Measurements from ENCODE around the gene METTL3.

The METTL3 gene

DNA sequence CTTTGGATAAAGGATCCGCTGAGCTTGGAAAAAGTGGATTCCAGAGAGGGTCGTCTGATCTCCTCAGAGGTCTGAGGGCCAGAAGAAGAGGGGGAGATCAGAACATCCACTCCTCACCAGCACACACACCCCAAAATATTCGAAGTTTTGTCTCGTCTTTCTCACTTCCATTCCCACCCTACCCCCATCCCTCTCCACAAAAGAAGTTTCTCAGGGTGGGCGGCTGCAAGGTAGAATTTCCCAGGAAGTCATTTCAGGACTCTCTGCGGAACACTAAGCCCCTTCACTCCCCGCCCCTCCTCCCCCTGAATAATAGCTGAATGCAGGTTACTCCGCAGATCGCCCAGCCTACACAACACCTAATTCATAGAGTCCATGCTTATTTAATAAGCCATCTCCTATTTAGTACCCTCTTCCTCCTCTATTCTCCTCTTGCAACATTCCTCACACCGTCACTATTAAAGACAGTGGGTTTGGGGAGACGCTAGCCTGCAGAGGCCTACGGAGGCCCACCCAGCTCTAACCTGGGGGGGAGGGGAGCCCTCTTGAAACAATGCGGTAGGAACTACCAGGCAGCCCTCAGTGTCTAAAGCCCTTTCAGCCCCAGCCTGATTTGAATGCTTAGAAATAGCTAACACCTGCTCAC, 15.7 kb upstream of the METTL3 start:
- DNase-seq: no peak

DNA sequence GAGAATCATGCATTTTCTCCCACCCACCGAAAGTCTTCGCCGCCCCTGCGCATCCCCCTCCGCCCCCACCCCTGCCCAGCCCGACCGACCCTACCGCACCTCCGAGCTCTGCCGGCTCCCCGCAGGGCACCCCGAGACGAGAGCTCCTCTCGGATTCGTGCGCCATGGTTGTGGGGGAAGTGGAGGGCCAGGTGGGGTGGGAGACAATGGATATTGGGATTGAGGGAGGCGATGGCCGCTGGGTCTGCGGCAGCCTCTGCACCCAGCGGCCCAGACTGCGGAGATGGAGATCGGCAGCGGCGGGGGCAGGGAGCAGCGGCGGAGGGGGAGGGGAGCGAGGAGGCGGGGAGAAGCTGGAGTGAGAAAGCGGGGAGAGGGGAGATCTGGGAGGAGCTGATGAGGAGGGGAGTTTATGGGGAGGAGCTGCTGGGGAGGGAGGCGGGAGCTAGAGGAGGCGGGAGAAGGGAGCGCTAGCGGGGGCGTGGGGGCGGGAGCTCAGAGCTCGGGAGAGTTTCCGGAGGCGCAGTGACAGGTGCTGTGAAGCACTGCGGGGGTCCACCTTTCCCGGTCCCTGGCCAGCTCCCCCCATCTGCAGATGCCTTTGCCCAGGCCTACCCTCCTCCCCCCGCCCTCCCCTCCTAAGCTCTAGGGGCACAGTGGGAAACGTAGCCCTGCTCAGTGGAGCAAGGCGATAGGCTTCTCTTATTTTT, 15.0 kb upstream of the METTL3 start, which contains the start of gene SALL2:
TSS of gene SALL2 (minus strand) at position 385 of the 710 bp plus-strand sequence. CDS start at position 166, 219 bp downstream.
- peak; percentile 56 for DNase-seq

DNA sequence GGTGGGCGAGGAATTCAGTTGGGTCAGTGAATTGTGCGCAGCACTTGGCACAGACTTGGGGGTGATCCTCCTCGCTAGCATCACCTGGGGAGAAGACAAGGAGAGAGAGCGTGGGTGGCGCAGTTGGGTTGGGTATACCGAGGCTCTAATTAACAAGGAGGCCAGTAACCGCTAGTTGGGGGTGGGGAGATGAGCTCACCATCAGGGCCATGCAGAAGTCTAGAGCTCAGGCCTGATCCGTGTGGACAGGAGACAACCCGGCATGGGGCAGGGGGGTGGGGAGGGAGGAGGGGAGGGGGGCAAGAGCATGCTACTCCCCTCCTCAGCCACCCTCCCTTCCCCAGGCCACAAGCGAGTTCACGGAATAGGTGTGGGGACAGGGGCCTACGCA, 14.4 kb upstream of the METTL3 start:
- DNase-seq: no peak

DNA sequence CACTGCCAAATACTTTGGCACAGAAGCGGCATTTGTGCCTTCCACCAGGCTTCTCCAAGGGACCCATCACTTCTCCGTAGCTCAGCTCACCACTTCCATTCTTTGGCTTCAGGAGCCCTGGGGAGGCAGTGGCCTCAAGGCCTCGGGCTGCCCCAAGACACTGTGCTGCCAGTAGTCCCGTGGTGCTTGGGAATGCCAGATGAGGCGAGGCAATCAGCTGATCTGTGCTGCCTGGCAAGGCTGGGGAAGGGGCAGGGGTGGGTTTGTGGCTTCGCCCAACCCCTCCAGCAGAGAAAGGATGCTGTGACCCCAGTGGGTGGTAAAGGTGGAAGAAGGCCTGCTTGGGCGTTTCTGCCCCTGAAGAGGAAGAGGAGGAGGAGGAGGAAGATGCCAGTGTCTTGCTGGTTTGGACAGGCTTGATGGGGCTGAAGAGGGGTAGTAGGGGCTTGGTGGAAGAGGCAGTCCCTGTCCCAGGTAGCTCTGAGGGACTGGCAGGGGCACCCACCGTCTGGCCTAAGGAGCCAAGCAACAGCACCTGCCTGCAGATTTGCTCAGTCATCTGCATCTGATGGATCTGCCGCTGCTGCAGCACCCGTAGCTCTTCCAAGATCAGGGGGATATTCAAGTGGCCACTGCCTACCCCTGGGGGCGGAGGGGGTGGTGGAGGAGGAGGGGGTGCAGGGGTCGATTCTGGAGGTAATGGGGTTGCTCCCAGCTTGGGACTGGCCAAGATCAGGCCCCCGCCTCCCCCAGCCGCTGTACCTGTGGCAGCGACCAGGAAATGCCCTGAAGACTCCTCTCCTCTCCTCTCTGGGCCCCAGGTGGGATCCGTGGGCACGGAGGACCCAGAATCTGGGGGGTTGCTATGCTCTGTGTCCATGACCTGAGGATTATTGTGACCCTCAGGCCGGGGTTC, 13.7 kb upstream of the METTL3 start:
- no peak for DNase-seq

DNA sequence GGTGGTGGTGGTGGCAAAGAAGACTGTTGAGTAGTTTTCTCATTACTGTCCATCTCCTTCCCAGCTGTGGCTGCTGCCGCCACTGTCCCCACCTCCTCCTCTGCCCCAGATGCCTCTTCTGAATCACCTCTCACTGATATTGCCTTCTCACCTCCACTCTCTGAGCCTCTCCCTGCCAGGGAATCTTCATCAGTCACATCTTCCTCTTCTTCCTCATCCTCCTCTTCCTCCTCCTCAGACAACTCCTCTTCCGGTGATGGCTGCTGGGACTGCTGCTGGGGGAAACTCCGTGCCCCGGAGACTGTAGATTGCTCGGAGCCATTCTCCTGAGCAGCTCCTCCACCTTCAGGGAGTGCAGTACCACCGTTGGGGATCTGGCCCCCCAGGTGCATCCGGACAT, 12.1 kb upstream of the METTL3 start:
- DNase-seq: no peak

DNA sequence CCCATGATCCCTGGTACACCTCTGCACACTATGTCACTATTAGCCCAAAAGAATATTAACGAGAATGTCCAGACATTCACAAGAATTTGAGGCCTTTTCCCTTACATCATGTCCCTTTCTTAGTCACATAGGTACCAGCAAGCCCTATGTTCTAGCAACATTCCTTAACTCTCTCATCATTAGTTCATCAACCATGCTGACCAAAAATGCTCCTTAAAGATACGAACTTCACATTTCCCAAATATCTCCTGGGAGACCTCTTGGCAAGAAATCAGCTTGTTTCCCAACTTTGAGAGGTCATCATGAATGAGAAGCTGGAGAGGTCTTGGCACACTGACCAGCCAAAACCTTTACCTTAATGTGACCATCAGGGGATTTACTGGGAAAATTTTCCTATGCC, 10.4 kb upstream of the METTL3 start:
- DNase-seq: no peak

DNA sequence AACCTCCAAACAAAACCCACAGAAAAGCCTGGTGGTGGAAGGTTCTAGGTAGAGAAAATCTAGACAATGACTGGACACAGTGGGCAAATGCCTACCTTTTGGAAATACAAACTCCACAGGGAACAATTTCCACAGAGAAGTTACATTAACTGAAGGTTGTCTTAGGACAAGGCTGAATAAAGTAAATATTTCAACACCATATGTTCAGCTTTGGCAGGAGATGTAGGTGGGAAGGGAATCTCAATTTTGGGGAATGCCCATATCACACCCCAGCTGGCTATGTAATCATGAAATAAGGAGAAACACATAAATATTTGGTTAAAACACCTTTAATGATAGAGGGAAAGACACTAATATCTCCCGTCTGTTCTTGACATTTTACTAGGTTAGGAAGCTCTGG, 9.6 kb upstream of the METTL3 start:
- no peak for DNase-seq

DNA sequence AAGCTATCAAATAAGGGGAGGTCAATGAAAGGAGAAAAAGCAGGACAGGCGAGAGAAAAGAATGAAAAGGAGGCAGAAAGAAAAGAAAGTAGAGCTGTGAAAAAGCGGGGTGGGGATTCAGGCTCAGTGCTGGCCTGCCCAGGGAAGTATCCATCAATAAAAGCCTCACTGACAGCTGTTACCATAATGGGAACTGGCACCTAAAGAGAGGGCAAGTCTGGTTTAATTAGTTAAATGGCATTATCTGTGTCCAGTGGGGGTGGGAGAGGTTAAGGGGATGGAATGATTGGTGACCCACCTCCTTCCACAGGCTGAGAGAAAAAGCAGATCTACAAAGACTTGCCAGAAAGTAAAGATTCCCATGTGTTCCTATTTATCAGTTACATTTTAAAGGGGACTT, 7.6 kb upstream of the METTL3 start:
- DNase-seq: no peak

DNA sequence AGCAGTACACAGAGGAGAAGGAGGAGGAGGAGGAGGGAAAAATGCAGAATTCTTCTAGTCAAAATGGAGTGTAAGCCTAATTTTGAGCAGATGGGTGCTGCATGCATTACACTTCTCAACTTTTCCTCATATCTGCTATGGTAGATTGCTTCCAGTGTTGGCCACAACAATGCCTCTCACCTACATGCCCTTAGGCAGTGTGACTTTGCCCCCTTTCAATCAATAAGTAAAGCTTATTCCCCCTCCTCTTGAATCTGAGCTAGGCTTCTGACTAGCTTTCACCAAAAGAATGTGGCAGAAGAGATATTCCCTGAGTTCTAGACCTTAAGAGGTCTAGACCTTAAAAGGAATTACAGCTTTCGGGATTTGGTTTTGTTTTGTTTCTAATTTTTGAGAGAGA, 3.2 kb upstream of the METTL3 start:
- no peak for DNase-seq

DNA sequence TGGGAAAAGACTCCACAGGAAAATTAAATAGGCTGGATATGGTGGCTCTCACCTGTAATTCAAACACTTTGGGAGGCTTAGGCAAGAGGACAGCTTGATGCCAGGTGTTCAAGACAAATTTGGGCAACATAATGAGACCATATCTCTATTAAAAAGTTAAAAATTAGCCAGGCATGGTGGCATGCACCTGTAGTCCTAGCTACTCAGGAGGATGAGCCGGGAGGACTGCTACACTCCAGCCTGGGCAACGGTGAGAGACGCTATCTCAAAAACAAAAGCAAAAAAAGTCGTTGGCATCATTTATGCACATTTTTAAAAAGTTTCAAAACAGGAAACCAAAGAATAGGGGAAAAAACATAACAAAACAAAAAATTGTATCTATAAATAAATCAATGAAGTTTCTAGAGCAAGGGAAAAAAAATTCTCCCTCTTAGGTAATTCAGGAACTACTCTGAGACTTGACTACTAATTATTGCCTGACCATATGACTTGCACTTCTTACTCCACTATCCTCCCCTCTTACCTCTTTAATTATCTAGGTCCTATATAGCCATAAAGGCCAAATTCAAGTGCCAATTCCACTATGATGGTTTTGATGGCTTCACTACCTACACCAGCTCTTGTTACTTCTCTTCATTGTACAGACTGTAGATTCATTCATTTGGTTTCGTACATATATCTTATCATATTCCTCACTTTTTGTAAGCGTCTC, 1.6 kb downstream of the METTL3 start:
- no peak for DNase-seq

DNA sequence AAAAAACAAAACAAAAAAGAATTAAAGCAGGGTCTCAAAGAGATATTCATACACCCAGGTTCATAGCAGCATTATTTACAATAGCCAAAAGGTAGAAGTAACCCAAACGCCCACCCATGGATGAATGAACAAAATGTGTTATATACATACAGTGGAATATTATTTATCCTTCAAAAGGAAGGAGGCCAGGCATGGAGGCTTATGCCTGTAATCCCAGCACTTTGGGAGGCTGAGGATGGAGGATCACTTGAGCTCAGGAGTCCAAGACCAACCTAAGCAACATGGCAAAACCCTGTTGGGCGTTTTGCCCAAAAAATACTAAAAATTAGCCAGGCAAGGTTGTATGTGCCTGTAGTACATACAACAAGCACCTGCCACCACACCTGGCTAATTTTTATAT, 4.6 kb downstream of the METTL3 start:
- no peak for DNase-seq

DNA sequence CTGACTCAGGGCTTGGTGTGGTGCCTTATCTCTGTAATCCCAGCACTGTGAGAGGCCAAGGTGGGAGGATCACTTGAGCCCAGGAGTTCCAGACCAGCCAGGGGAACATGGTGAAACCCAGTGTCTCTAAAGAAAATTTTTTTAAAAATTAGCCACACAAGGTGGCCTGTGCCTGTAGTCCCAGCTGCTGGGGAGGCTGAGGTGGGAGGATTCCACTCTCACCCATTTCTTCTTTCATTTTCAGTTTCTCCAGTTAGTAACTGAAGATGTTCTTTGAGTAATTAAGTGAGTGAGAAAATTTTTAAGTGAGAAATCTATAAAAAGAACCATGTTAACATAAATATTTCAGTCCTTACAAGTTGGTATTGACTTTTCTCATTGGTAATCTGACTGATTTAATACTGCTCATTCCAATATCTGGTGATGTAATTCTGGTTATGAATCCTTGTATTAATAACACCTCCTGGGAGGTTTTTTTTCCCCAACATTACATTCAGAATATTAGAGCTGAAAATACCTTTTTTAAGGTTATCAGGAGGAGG, 6.1 kb downstream of the METTL3 start:
- no peak for DNase-seq

DNA sequence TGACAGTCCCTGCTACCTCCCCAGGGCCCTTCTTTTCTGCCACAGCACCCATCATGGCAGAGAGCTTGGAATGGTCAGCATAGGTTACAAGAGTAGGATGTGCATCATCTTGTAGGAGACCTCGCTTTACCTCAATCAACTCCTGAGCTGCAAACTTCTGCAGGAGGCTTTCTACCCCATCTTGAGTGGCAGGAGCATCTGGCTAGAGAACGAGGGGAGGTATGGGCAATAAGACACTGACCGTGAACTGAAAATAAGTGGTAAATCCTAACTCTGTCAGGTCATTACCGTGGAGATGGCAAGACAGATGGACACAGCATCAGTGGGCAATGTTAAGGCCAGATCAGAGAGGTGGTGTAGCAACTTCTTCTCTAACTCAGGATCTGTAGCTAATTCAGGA, 7.8 kb downstream of the METTL3 start:
- no peak for DNase-seq

DNA sequence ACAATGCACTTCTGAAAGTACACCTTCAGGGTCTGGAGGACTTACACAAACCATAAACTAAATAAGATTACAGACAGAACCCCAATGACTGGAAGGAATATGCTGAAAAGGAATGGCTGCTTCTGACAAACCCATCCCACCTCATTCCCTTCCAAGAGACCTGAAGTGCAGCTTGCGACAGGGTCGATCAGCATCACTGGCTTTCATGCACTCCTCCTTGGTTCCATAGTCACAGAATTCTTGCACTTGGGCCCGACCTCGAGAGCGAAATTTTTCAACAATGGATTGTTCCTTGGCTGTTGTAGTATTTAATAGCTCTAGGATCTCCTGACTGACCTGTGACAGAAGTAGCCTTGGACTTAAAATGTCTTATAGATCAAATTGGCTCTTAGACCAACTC, 9.6 kb downstream of the METTL3 start:
- DNase-seq: no peak

DNA sequence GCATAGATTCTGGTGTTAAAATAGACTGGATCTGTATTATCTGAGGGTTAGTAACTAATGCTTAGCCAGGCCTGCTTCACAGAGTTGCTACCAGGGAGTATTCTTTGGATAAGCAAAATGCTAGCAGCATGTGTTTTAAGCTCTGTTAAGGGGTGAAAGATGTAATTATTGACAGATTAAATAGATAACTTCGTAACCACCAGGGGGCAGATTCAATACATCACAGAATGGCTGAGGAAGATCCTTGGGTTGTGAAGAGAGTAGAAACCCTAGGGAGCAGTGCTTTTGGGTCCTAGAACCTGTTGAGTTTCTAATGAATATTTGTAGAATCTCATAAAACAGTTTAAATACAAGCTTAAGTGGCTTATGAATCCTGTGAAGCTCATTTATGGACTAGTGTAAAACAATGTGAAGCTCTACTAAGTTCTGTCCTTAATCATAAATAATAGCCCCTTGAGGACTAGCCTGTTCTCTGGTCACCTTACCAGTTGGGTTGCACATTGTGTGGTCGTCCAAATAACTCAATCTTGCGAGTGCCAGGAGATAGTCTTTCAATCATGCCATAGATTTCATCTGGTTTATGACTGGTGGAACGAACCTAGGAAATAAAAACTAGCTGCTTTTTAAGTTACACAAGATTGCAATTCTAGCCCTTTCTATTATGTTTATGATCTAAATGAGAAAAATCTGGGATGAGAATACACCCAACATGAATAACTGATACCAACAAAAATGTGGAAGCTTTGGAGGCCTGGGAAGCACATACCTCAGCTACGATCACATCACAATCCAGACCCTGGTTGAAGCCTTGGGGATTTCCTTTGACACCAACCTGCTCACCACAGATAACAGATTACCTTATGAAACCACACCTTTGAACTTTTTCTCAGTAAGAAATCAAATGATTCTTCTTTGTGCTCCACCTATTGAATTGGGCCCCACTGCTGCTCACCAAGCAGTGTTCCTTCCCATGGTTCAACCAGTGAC, 12.3 kb downstream of the METTL3 start:
- no peak for DNase-seq

DNA sequence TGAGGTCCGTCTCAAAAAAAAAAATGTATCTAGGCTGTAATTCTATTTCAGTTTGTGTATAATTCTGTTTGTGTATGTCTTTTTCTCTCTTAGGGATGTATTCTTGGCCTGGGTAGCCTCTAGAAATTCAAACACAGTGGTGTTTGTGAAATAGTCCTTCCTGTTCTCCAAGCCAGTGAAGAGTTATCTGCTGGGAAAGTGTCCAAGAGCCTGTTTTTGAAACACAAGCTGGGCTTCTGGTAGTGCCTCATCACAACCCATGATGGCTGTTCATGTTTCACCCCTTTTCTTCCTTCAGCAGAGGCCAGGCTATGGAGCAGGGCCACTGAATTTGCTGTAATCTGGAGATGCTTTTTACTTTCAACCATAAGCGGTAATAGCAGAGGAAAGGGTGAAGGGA, 14.7 kb downstream of the METTL3 start:
- no peak for DNase-seq

DNA sequence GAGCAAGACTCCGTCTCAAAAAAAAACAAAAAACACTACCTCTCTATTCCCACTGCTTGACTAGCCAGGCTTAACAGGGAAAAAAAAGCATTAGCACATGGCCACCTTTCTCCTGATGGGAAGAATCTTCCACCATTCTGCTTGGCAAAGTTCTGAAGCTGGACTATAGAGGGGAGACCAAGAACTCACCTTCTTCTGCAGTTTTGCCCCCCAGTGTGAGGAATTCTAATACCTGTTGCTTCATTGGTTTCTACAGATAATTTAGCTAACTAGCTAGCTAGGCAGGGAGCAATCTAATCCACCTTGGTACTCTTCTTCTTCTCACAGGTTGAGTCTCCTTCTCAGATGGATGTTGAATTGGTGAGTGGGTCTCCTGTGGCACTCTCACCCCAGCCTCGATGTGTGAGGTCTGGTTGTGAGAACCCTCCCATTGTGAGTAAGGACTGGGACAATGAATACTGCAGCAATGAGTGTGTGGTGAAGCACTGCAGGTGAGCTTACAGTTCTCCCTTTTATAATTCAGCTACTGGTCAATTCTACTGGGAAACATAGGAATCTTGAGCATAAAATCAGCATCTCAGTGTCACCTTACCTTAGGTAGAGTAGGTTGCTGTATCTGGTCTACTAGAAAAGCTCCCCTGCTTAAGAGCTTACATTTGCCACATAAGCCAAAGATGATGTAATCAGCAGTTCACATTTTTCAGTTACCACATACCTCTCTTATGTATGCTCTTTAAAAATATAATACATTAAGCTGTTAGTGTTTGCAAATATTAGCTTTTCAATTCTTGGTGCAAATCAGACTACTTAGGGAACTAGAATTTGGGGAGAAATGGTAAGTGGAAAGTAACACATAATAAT, 16.0 kb downstream of the METTL3 start:
- DNase-seq: no peak

DNA sequence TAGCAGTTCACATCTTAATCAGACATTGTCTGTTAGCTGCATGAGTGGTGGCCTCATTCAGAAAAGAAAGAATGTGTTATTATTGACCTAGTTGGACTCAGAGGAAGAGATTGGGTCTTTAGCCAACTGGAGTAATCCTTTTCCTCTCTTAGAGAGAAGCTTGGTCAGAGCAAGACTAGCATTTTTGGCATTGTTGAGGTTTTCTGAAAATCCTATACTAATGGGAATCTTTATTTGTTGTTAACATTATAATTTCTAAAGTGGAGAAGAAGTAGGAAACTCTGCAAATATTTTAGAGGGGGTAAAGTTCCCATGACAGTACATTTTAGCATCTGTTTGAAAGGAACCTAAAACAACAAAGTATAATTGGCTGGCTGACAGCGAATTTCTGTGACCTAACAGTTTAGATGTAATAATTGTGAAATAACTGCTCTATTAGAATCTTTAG, 24.5 kb downstream of the METTL3 start:
- DNase-seq: no peak

DNA sequence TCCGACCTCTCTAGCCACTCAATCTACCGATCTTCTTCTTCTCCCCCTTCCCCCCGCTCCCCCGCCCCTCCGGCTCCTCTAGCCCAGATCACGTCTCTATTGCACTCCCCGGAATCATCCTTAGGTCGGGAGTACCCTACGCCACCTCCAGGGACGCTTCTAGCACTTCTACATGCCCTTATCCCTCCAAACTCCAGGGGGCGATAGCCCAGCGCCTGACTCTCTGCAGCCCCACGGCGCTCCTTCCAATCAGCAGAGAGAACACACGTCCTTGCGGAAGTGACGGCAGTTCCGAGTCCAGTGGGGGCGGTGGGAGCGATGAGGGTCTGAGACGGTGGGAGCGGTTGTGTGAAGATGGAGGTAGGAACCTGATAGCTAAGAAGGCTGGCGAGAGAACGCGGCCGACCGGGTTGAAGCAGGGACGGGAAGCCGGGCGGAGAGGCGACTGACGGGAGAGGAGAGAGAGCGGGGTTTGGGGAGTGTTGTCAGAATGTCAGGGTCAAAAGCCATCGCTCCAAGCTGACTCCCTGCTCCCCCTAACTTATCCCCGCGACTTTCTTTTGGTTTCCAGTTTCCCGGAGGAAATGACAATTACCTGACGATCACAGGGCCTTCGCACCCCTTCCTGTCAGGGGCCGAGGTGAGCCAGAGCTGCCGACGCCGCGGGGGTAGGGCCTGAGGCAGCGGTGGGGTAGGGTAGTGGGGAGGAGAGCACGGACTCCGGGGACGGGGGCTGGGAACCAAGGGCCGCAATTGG, 34.0 kb downstream of the METTL3 start, which contains the start of the genes RAB2B and TOX4:
TSS of gene RAB2B (minus strand) at position 35 of the 757 bp plus-strand sequence. CDS start 87 bp downstream, outside the sequence.
TSS of gene TOX4 (plus strand) at position 271 of the 757 bp plus-strand sequence. CDS start at position 355, 84 bp downstream.
- DNase-seq: peak; percentile 97
